ENCODE data around the gene DNAH8.
A peak's percentile ranks its signal among the peaks of the same experiment; 100 is the strongest.
"Not testable (repeated sequence)": the region's sequence is repeated elsewhere in the genome, so short reads cannot be mapped to it uniquely, and the experiment has no call there.

The DNAH8 gene

DNA sequence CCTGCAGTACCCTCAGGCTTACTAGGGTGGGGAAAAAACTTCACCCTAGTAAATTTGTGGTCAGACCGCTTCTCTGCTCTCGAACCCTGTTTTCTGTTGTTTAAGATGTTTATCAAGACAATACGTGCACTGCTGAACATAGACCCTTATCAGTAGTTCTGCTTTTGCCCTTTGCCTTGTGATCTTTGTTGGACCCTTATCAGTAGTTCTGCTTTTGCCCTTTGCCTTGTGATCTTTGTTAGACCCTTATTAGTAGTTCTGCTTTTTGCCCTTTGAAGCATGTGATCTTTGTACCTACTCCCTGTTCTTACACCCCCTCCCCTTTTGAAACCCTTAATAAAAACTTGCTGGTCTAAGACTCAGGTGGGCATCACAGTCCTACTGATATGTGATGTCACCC, 15.4 kb upstream of the DNAH8 start:
- not testable (repeated sequence) for DNase-seq

DNA sequence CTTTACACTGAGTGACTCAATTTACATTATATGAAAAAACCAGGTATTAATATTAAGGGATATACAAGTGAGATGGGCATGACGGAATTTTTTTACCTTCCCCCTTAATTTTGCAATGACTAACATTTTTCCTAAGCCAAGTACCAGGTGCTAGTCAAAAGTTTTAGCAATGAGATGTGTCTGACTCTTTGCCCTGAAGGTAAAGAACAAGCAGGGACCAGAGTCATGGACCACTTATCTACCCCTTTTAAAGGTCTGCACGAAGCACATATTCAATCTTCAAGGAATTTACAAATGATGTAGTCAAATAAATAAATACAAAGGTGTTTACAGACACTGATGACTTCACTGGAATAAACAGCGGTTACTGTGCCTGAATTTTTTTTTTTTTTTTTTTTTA, 13.6 kb upstream of the DNAH8 start:
- no peak for DNase-seq

DNA sequence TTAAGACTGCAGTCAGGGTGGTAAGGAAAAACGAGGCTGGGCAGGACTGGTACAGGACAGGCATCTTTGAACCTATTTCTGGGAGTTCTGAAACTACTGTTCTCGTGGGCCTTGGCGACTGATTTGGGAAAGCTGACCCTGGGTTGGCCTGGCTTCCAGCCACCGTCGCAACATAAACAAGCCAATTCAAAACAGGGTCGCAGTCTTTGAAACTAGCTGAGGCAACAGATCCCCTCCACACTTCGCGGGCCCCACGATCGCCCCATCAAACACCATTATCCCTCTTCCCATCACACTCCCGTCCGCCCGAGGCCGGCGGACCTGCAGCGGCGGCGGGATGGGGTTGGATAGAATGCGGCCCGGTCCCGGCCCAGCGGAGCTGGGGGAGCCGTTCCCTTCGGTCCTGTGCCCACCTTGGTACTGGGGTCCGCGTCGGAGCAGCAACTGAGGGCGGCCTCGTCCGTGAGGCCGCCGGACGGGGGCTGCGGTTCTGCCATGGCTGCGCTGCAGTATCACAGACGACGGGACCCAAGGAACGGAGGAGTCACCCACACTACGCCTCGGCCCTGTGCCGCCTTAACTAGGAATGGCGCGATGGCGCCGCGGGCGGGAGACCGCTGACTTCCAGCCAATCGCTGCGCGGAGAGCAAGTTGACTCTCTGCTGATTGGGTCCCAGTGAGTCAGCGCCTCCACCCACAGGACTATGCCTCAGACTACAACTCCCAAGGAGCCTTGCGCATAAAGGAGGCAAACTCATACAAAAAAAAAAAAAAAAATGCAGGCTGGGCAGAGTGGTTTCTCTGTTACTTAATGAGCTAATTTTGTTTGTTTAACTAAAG, 12.3 kb upstream of the DNAH8 start, which contains the start of gene GLO1:
Gene GLO1 (minus strand): TSS at position 588 of the 840 bp plus-strand sequence. CDS start 91 bp downstream, at position 497.
- peak; percentile 98 to 99 for DNase-seq

DNA sequence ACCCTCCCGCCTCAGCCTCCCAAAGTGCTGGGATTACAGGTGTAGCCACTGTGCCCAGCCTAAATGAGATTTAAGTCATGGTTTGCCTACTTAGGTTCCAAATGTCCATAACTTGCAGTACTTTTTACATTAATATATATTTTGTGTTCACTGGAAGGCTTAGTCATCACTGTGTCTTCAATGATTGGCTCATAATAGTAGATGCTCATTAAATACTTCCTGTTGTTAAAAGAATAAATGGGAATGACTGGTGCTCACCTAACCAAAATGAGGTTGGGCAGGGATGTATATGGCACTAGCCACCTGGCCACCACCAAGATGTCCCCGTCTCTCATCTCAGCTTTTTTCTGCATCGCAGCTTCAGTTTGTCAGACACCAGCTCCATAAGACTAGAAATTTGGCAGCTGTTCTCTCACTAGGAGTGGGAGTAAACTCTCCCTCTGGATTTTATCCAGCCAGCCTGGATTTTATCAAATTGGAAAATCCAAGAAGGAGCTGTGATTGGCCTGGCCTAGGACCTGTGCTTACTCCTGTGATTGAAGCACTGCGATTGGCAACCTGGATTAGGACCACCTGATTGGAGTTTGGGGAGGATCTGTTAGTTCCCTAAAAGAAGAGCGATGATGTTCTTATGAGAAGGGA, 11.0 kb upstream of the DNAH8 start:
- DNase-seq = no peak

DNA sequence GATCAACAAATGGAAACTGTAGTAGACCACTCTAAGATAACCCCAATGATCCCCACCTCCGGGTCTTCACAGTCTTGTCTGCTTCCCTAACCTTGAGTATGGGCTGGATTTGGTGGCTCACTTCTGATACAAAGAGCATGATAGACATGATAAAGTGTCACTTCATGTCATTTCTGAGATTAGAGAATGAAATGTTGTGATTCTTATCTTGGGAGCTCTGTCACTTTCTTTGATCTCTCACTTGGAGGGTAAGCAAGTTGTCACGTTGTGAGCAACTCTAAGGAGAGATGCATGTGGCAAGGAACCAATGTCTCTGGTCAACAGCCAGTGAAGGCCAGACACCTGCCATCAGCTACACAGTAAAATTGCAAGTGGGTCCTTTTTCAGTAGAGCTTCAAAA, 9.2 kb upstream of the DNAH8 start:
- DNase-seq = no peak

DNA sequence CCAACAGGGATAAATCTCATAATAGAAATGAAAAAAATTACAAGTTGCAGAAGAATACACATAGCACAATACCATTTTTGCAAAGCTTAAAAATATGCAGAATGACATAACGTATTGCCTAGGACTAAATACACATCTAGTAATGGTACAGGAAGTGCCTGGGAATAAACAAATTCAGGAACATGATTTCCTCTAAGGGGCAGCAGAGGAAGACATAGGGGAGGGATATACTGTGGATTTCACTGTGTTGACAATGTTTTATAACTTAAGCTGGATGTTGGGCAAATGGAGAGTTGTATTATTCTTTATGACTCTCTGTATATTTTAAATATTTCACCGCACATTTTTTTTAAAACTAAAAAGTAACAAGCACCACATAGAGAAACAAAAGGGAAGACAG, 6.6 kb upstream of the DNAH8 start:
- no peak for DNase-seq

DNA sequence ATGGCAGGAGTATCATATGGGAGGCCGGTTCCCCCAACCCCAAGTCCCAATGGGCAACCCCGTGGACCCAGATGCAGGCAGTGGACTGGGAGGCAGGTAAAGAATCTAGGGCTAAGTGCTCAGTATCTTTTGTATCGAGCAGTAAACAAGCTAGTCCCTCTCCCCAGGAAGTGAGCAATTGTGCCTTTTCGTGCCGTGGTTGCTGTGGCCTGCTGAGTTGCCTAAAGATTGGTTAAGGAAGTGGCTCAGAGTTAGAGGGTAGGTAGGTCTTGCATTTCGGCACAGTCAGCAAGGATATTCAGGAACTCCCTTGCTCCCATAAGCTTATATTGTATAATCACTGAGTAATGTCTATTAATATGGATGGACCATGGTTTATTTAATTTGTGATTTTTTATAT, 1.3 kb upstream of the DNAH8 start:
- peak; percentile 17 to 53 for DNase-seq

DNA sequence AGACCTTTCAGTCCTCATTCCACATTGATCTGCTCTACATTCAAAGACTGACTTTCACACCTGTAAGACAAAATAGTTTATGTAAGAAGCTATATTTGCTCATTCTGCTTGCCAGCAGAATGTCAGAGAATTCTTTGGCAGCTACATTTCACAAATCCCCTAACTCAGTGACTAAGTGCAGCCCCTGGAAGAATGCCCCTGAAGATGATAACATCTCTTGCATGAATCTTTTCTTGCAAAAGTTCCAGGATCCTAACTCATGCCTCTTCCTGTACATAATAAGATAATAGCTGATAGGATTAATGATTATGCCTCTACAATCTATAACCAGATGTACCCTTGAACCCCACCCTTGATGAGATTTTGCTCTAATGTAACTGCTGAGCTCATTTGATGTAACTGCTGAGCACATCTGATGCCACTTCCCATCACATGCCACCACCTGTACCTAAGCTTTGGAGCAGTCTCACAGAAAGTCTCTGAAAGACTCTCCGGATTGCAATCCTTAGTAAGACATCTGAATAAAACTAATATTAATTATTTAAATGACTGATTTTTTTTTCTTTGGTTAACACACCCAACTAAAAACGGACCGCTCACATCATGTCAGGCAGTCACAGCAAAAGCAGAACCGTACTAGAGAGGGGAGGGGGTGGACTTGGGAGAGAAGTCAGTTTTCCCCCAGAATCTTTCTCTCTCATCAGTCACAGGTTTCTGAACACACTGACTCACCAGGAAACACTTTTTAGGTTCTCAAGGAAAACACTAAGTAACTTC, 684 bp upstream of the DNAH8 start:
- peak; percentile 11 to 28 for DNase-seq

DNA sequence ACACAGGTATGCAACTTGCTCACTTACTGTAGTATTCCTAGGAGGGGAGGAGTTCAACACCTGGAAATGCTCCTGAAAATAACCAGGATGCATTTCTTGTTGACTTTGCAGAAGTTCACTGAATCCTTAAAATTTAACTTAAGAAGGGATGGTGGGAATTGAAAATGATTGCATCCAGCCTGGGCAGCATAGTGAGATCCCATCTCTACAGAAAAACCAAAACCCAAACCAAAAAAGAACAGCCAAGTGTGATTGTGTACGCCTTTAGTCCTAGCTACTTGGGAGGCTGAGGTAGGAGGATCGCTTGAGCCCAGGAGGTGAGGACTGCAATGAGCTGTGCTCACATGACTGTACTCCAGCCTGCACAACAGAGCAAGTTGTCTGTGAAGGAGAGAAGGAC, 1.7 kb downstream of the DNAH8 start:
- DNase-seq = no peak

DNA sequence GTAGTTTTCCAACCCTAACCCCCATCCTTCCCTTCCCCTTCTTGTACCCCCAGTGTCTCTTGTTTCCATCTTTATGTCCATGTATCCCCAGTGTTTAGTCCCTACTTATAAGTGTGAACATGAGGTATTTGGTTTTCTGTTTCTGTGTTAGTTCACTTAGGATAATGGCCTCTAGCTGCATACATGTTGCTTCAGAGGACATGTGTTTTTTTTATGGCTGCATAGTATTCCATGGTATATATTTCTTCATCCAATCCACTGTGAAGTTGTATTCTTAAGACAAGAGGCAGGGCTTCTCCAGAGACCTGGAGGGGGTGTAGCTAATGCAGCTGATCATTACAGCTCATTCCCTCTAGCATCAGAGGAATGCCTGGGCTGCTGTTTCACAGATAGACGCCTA, 4.2 kb downstream of the DNAH8 start:
- no peak for DNase-seq

DNA sequence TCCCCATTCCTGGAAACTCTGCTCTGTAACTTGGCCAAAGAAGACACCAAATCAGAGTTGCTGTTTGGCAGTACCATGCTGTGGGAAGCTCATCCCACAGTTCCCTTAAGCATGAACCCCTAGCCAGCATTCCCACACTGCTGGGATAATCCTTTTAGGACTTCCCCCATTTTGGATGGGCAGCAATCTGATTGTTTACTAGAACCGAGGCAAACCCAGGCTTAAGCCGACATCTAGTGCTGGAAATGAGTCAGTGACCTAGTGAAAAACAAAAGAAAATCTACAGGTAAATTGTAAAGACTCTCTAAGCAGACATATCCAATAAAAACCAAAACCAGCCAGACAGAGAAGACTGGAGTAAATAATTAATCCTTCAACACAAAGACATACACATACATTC, 5.2 kb downstream of the DNAH8 start:
- no peak for DNase-seq

DNA sequence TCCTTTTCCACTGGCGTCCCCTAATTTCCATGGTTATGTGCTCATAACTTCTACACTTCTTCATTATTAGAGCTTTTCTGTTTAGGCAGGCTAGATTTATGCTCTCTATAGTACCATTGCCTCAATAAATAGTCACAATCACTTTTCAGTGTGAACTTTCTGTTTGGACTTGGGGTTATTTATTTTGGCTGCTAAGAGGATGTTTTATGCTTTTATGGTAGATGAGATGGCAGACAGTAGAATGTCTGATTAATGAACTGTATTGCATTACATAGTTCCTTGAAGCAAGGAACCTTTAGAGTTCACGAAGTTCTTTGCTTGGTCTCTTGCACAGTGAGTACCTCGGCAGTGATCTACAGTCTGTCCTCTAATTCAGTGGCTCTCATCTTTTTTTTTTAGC, 6.9 kb downstream of the DNAH8 start:
- no peak for DNase-seq

DNA sequence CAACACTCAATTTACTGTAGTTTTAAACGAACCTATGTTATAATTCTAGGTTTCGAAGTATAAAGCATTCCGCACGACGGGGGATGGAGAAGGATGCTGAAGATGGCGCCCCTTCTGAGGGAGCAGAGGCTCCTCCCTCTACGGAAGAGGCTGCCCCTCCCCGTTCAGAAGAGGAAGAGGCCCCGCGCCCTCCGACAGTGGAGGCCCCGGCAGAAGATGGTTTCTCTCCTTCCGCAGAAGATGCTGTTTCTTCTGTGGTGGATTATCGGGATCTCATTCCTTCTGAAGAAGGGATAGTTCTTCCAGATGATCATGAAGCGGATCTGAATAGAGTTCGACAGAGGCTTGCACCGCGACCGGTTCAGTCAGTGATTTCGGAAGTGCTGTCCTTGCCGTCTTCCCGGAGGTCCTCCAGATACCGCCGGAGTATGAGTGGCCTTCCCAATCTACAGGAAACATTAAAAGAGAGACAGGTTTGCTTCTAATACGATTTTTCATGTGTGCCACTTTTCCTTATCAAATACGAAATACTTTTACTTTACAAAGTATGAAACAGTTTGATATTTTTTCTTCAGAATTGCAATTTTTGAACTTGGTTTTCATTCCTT, 7.7 kb downstream of the DNAH8 start:
- DNase-seq = no peak

DNA sequence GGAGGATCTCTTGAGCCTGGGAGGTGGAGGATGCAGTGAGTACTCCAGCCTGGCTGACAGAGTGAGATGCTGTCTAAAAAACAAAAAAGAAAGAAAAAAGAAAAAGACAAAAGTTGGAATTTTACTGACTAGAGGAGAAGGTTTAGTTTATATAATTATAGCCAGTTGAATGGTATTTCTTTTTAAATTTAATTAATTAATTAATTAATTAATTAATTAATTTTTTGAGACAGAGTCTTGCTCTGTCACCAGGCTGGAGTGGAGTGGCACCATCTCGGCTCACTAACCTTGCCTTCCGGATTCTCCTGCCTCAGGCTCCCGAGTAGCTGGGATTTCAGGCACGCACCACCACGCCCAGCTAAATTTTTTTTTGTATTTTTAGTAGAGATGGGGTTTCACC, 8.7 kb downstream of the DNAH8 start:
- DNase-seq = no peak

DNA sequence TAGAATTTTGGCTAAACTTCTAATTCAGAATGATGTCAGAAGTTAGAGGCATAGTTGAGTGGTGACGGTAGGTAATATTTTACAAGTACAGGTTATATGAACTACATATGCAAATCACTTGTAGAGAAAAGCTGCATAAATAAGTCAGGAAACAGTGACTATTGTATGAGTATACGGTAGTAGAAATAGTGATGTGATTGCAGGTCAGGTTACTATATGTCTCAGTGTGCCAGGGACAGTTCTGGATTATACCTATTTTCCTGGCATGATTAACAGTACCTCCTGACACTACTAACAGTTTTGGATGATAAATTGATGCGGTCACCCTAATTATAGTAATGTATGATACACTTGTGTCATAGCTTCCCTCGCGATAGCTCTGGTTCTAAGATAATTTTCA, 9.2 kb downstream of the DNAH8 start:
- no peak for DNase-seq

DNA sequence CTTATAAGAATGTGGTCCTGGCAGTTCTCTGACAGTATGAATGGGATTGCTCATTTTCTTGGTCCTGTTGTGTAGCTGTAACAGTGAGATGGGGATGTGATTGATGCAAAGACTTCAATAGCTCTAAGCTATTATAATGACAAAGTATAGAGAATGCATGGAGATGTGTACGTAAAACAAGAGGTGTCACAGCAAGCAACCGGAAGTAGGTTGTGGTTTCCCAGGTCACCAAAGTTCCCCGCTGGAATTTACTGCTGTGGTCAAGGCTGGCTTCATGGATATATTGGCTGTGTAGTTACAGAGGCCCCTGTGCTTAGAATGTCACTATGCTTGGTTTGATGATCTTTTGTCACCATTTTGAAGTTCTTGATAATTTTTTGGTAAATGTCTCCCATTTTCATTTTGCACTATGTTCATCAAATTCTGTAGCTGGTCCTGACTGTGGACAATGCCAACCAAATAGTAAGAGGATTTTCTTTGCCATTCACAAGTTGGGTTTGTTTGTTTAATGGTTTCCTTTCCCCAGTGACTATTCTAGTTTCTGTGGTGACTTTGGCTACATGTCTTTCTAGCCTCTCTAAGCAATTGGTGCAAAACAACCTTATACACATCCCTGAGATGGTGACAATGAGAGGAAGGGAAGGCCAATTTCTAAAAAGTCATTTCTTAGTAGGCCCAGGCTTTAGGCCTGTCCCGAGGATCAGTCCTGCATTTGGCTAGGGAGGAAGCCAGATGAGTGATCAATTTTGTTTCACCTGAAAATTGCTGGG, 10.5 kb downstream of the DNAH8 start:
- no peak for DNase-seq

DNA sequence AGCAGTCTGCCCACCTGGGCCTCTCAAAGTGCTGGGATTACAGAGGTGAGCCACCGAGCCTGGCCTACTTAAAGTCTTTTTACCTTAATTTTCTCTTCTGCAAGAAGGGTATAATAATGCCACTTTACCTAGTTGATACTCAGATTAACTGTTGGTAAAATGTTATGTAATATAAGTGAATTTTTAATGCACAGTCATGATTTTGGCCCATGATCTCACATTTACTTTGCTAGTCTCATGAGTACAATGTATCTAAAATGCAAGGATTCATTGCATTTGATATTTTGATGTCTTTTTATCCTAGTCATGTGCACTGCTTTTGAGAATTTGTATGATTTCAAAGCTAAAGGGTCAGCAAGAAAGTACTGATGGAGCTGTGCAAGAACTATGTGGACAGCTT, 13.1 kb downstream of the DNAH8 start:
- no peak for DNase-seq

DNA sequence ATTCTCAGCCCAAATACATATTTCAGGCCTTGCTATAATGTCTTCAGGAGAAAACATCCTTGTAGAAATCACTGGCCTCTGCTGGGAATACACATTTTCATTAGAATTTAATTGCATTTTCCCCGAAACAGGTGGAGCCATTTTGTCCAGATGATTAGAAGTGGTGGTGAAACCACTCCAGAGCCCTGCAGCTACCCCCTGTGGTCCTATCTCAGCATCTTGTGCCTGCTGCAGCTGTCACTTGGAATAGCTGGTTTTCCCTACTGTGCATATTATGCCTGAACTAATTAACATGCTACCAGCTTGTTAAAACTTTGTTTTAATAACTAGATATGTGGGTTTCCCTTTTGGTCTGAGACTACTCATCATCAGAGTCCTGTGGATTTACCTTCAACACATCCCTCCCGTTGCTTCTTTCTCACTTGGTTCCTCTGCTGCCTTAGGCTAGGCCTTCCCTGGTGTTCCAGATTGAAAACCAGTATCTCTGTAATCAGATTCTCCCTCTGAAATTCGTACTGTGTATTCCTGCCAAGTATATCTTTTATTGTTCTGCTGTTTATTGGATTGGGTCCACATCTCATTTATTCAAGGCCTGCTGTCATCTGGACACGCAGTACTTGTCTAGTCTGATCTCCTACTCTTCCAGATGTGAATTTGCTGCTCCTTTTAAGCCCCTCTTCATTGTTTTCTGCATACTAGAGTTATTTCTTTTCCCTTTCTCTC, 15.2 kb downstream of the DNAH8 start:
- DNase-seq = no peak

DNA sequence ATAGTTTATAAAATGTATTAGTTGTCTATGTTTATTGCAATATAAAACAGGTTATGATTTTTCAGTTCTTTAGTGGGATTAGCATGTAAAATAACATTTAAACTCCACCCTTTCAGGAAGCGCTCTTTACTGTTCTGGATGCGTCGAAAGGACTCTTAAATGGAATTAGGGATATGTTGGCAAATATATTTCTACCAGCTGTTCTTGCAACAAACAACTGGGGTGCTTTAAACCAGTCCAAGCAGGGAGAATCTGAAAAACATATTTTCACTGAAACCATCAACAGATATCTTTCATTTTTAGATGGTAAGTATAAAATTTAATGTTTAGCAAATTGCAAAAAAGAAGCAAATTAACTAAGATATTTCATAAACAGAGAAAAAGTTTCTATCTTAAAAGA, 21.8 kb downstream of the DNAH8 start:
- no peak for DNase-seq

DNA sequence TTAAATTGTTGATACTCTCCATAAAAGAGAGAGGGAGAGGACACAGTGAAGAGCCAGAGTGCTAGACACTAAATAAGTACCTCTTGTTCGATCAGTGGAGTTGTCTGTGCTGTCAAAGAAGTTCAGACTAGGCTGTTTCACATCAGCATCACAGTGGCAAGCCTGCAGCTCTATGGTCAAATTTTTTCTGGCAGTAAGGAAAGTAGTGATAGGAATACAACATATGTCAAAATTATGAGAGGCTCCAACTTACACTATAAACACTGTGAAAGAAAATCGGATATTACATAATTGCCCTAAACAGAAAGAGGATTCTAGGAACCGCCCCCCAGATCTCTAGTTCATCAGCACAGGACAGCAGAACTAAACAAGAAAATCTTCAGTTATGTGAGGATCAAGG, 23.1 kb downstream of the DNAH8 start:
- DNase-seq = no peak

DNA sequence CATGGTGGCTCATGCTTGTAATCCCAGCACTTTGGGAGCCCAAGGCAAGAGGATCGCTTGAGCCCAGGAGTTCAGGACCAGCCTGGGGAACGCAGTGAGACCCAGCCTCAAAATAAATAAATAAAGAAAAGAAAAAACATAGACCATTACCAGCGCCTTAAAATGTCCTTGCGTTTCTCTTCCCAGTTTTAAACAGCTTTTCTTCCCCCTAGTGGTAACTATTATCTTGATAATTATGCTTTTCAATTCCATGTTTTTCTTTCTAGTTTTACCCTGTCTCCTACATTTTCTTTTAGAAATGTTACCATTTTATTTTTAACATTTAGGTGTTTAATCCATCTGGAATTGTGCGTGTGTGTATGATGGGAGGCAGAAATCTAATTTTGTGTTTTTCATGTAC, 24.4 kb downstream of the DNAH8 start:
- no peak for DNase-seq

DNA sequence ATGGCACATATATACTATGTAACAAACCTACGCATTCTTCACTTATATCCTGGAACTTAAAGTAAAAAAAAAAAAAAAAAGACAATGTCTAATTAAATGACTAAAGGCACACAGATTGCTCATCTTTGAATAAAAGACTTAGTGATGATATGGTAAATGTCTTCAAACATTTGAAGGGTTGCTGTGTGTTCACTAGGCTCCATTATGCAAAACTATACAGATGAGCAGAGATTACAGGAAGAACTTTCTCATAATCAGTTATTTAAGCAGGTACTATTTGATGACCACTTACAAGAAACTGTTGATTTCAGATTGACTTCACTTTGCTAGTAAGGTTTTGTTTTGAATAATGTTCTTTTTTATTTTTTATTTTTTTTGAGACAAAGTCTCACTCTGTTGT, 34.4 kb downstream of the DNAH8 start:
- DNase-seq = no peak

Measured in inflammatory macrophage (primary cell).